Breast epithelium (tissue), 4 donors: Measurements from ENCODE around the gene TUBA4B. TPM values are rescaled to one million over a fixed set of nuclear protein-coding genes. Genes with fewer than 3 reads are reported as not detected.

Experiments used
- DNase-seq, 2 donors: peaks; one replicate each; pipeline ENCODE4 v3.0.0-alpha.2; 2019; ENCODE audit warnings: low spot score in 2 of 2
- H3K27ac ChIP-seq, 2 donors: fragments of 200-600 bp; sonication (generic) in 1 of 2; one replicate each; pipeline ENCODE4 v1.5.1; 2016 to 2019; ENCODE audit warnings: mild to moderate bottlenecking in 1 of 2
- H3K27me3 ChIP-seq, 2 donors: fragments of 200-600 bp; sonication (generic) in 1 of 2; one replicate each; pipeline versions ENCODE4 v1.5.1 to v1.6.0; 2017 to 2019; ENCODE audit warnings: control low read depth in 1 of 2, mild to moderate bottlenecking in 1 of 2
- H3K36me3 ChIP-seq: fragments of 200-600 bp; one replicate; pipeline ENCODE4 v1.5.1; 2019
- H3K4me1 ChIP-seq, 2 donors: fragments of 200-600 bp; sonication (generic); one replicate each; pipeline ENCODE4 v1.5.1; 2016 to 2019; ENCODE audit warnings: control low read depth in 1 of 2
- H3K4me3 ChIP-seq, 3 donors: fragments of 200-600 bp; sonication (generic); 1 replicate in 2 of 3; 2 replicates in 1 of 3; pipeline ENCODE4 v1.5.1; 2016 to 2019; ENCODE audit warnings: mild to moderate bottlenecking in 3 of 3, moderate library complexity in 2 of 3
- H3K9me3 ChIP-seq, 2 donors: fragments of 200-600 bp; sonication (generic) in 1 of 2; one replicate each; pipeline ENCODE4 v1.5.1; 2016 to 2019; ENCODE audit warnings: control low read depth in 1 of 2
- POLR2A ChIP-seq: fragments of 450-650 bp; IDR thresholded peaks from one replicate; pipeline ENCODE4 v1.6.1; 2016; ENCODE audit warnings: antibody characterized with exemption, mild to moderate bottlenecking, moderate library complexity
- POLR2AphosphoS5 ChIP-seq, 3 donors: sonication (generic); formaldehyde crosslinking; IDR thresholded peaks; one replicate each; pipeline ENCODE4 v1.6.1; 2017; ENCODE audit warnings: antibody characterized with exemption in 3 of 3
- intact Hi-C: fragments of 100-400 bp; cut with DNase I; formaldehyde crosslinking; loops from one replicate; pipeline ENCODE4 v1.15.1; 2023; ENCODE audit warnings: low total_unique reads
- total RNA-seq, 3 donors: library from RNA; depleted of rRNA; stranded (reverse); fragments of >200 nt; gene quantifications; one replicate each; pipeline ENCODE4 v1.1.0, GENCODE V29; 2016
- TF ChIP-seq, protein P1 (sequence below), 3 donors: fragments of 450-650 bp; IDR thresholded peaks; one replicate each; pipeline ENCODE4 v1.5.1; 2016 to 2017; ENCODE audit warnings: antibody characterized with exemption in 3 of 3, mild to moderate bottlenecking in 3 of 3, moderate library complexity in 3 of 3

Gene TUBA4B
- total RNA-seq, 3 donors from 2014 or later: 0.16 TPM; not detected in 2

DNA sequence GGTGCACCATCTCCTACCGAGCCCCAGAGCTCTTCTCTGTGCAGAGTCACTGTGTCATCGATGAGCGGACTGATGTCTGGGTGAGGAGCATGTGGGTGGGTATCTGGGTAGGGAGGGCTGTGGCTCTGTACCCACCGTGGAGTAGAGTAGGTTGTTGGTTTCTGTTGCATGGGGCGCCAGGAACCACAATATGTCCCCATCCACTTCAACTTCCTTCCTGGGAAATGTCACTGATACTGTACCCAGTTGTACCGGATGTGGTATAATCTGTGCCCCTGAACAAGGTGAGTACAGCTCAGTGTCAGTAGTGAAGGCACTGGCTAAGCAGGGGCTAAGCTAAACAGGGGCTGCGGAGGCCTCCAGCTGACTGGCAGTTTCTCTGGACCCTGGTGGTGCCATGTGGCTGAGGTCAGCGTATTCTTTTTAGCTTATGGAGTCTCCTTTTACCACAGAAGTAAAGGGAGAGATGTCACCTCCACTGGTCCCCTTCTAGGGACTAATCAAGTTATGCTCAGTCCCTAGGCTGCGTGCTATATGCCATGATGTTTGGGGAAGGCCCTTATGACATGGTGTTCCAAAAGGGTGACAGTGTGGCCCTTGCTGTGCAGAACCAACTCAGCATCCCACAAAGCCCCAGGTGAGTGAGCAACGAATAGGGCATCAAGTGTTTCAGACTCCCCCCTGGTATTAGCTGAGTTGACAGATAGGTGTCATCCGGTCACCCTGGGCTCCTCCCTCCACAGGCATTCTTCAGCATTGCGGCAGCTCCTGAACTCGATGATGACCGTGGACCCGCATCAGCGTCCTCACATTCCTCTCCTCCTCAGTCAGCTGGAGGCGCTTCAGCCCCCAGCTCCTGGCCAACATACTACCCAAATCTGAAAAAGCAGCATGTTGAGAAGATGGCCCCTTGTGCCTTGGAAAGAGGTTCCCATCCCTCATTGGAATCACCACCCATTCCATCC is 5.1 kb upstream of the TUBA4B start:
- Histone ChIP-seq H3K4me3 (no peak overlapping the region), H3K4me1 (peaks cover 17 to 24% of the 10 kb centered on the region in 2 donors), H3K27me3 (no peaks in the 10 kb centered on the region), H3K36me3 (no peaks in the 10 kb centered on the region), H3K9me3 (no peaks in the 10 kb centered on the region), H3K27ac (peak overlapping the region; percentile 93 to 98)
- no peak for DNase-seq
- intact Hi-C loops: no loop called here
- TF ChIP-seq POLR2A: no peak
- TF ChIP-seq, protein P1, sequence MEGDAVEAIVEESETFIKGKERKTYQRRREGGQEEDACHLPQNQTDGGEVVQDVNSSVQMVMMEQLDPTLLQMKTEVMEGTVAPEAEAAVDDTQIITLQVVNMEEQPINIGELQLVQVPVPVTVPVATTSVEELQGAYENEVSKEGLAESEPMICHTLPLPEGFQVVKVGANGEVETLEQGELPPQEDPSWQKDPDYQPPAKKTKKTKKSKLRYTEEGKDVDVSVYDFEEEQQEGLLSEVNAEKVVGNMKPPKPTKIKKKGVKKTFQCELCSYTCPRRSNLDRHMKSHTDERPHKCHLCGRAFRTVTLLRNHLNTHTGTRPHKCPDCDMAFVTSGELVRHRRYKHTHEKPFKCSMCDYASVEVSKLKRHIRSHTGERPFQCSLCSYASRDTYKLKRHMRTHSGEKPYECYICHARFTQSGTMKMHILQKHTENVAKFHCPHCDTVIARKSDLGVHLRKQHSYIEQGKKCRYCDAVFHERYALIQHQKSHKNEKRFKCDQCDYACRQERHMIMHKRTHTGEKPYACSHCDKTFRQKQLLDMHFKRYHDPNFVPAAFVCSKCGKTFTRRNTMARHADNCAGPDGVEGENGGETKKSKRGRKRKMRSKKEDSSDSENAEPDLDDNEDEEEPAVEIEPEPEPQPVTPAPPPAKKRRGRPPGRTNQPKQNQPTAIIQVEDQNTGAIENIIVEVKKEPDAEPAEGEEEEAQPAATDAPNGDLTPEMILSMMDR (IDR thresholded peaks at IDR 0.05): no peak
- TF ChIP-seq POLR2AphosphoS5 (IDR thresholded peaks at IDR 0.05): no peak

DNA sequence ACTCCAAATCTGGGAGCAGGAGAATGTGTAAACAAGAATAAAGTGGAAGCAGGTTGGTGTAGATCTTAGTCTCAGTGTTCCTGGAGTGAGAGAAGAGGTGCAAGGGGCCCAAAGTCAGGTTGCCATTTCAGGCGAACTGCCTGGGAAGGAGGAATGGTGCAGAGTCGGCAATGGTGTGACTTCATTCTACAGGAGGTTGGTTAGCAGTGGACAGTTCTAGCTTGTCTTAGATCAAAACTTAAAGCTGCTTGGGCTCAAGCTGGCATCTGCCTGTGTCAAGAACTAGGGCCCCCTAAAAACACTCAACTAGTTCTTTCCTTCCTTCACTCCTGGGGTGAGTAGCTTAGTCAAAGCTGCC is 4.2 kb upstream of the TUBA4B start:
- H3K27ac ChIP-seq: peak overlapping the region; percentile 93 to 98
- H3K36me3 ChIP-seq: no peaks in the 10 kb centered on the region
- H3K27me3 ChIP-seq: no peaks in the 10 kb centered on the region
- intact Hi-C loops: no loop called here
- no peaks in the 10 kb centered on the region for H3K9me3 ChIP-seq
- peak overlapping the region in 2 of 3 donors; percentile 6 to 43 for H3K4me3 ChIP-seq
- H3K4me1 ChIP-seq: peaks cover 17 to 24% of the 10 kb centered on the region in 2 donors
- DNase-seq: no peak
- TF ChIP-seq POLR2AphosphoS5 (IDR thresholded peaks at IDR 0.05): no peak
- TF ChIP-seq, protein P1 (IDR thresholded peaks at IDR 0.05): no peak
- no peak for TF ChIP-seq POLR2A

DNA sequence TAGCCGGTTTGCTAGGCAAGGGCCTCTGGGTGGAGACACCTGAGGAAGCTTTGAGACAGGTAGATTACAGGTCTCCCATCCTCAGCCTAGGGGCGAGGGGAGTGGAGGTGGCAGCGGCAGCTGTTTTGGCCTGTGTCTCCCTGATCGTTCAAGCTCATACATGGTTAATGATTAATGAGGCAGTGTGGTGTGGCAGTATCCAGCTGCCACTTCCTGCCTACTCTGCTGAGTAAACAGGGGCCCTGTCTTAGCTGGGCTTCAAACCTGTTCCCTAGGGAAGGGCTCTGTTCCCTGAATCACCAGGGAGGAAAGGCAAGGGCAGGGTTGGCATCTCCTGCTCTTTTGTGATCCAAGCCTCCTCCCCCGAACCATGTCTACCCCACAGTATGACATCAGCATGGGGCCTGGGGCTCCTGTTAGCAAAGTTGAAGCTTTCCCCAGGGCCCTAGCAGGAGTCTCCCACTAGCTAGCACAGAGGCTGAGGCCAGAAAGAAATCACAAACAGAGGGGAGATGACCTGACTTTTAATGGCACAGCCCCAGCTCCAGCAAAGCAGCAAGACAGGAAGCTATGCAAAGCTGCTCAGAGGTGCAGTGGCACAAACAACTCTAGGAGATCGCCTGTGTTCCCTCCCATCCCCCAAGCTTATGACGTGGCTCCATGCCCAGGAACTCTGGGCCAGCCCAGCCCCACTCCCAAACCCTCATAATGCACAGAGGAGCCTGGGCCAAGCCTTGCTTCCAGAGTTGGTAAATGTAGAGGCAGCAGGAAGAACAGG is 3.7 kb upstream of the TUBA4B start:
- DNase-seq: peak; percentile 89 to 90

DNA sequence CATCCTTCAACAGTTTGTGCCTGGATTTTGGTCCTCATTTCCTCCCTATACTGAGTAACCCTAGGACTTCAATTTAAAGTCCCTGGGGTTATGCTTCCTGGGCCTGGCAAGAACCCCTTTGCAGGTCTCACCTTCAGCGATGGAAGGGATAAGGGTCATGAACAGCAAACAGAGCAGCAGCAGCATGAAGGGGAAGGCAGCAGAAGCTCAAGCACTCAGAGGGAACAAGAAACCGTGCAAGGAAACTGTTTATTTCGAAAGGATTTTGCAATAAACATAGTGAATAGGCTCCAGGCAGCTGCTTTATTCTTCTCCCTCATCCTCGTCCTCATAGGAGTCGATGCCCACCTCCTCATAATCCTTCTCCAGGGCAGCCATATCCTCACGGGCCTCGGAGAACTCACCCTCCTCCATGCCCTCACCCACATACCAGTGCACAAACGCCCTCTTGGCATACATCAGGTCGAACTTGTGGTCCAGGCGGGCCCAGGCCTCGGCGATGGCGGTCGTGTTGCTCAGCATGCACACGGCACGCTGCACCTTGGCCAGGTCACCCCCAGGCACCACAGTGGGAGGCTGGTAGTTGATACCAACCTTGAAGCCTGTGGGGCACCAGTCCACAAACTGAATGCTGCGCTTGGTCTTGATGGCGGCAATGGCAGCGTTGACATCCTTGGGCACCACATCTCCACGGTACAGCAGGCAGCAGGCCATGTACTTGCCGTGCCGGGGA is 2.8 kb upstream of the TUBA4B start:
- H3K4me3 ChIP-seq: peak overlapping the region in 1 of 3 donors; percentile 43
- no peaks in the 10 kb centered on the region for H3K27me3 ChIP-seq
- peaks cover 19 to 24% of the 10 kb centered on the region in 2 donors for H3K4me1 ChIP-seq
- no peaks in the 10 kb centered on the region for H3K9me3 ChIP-seq
- TF ChIP-seq, protein P1 (IDR thresholded peaks at IDR 0.05): no peak
- no peak for TF ChIP-seq POLR2A
- no peak for TF ChIP-seq POLR2AphosphoS5 (IDR thresholded peaks at IDR 0.05)
- intact Hi-C loops: no loop called here
- no peaks in the 10 kb centered on the region for H3K36me3 ChIP-seq
- no peak for DNase-seq
- peak overlapping the region; percentile 93 to 98 for H3K27ac ChIP-seq

More for the DNA sequence above, 3.7 kb upstream of the TUBA4B start:
- peaks cover 21 to 24% of the 10 kb centered on the region in 2 donors for H3K4me1 ChIP-seq
- no peaks in the 10 kb centered on the region for H3K27me3 ChIP-seq
- peak overlapping the region; percentile 93 to 98 for H3K27ac ChIP-seq
- H3K4me3 ChIP-seq: peak overlapping the region in 1 of 3 donors; percentile 43
- H3K36me3 ChIP-seq: no peaks in the 10 kb centered on the region
- intact Hi-C loops: no loop called here
- TF ChIP-seq POLR2AphosphoS5 (IDR thresholded peaks at IDR 0.05) (peak; percentile 25 to 62 (median 49)), POLR2A (no peak)
- TF ChIP-seq, protein P1 (IDR thresholded peaks at IDR 0.05): no peak
- H3K9me3 ChIP-seq: no peaks in the 10 kb centered on the region
